IPS-20b (cell line): ENCODE results near the gene PTPRD.
"Not testable (repeated sequence)": the region's sequence is repeated elsewhere in the genome, so short reads cannot be mapped to it uniquely, and the experiment has no call there.

Experiments
- H3K27ac ChIP-seq: one replicate; pipeline ENCODE4 v1.5.1; 2013; ENCODE audit warnings: low read length
- H3K27me3 ChIP-seq: 2 replicates; pipeline ENCODE4 v1.6.1; 2013; ENCODE audit warnings: mild to moderate bottlenecking, low read length, inconsistent platforms; ENCODE audit not compliant: insufficient read depth
- H3K36me3 ChIP-seq: 2 replicates; pipeline ENCODE4 v1.6.1; 2013; ENCODE audit warnings: low read depth, mild to moderate bottlenecking, inconsistent platforms, low read length, moderate library complexity; ENCODE audit not compliant: insufficient read depth
- H3K4me1 ChIP-seq: 2 replicates; pipeline ENCODE4 v1.6.1; 2013; ENCODE audit warnings: mild to moderate bottlenecking, control low read depth, inconsistent platforms, low read length, moderate library complexity; ENCODE audit not compliant: insufficient read depth
- H3K4me3 ChIP-seq: 2 replicates; pipeline ENCODE4 v1.5.1; 2013; ENCODE audit warnings: mild to moderate bottlenecking, low read length, inconsistent platforms
- H3K9ac ChIP-seq: 2 replicates; pipeline ENCODE4 v1.6.1; 2013; ENCODE audit warnings: low read depth, mild to moderate bottlenecking, inconsistent platforms, low read length, moderate library complexity
- H3K9me3 ChIP-seq: 2 replicates; pipeline ENCODE4 v1.6.1; 2013; ENCODE audit warnings: mild to moderate bottlenecking, low read depth, low read length, inconsistent platforms; ENCODE audit not compliant: insufficient read depth

Gene PTPRD

DNA sequence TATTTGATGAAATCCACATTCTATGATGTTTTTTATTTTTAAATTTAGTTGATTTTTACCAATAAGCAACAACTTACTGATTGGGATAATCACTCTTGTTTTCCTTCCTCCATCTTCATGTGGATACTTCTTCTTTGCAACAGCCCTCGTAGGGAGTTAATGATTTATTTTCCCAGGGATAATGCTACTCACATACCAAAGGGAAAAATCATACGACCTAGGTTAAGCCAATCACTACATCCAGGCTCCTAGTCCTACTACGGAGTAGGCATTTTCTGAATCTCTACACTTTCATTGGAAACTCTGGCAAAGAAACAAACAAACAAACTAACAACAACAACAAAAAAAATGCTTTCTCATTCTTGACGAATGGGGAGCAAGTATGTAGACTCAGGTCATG is 663.4 kb downstream of the PTPRD start:
- no peak overlapping the region for H3K9ac ChIP-seq
- no peaks in the 10 kb centered on the region for H3K36me3 ChIP-seq
- H3K9me3 ChIP-seq, result no peaks in the 10 kb centered on the region
- H3K4me3 ChIP-seq, result no peak overlapping the region
- H3K4me1 ChIP-seq, result no peaks in the 10 kb centered on the region
- no peaks in the 10 kb centered on the region for H3K27me3 ChIP-seq
- no peak overlapping the region for H3K27ac ChIP-seq

DNA sequence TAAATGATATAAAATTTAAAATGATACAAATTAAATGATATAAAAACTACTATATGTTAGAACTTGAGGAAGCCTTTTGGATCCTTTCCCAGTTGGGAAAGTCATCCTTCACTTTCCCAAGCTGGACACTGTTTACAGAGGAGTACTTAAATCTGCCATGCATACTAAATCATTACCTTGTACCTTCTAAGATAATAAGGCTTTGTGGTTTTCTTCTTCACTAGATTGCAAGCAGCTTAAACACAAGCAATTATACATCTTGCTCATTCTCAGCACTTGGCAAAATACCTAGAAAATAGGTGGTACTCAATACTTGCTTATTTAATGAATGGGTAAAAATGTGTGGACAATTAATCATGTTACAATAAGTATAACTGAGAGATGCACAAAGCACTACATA is 666.8 kb downstream of the PTPRD start:
- Histone ChIP-seq H3K4me1 (no peaks in the 10 kb centered on the region), H3K27ac (no peak overlapping the region), H3K9me3 (no peaks in the 10 kb centered on the region), H3K27me3 (no peaks in the 10 kb centered on the region), H3K4me3 (no peak overlapping the region), H3K36me3 (no peaks in the 10 kb centered on the region), H3K9ac (no peak overlapping the region)

DNA sequence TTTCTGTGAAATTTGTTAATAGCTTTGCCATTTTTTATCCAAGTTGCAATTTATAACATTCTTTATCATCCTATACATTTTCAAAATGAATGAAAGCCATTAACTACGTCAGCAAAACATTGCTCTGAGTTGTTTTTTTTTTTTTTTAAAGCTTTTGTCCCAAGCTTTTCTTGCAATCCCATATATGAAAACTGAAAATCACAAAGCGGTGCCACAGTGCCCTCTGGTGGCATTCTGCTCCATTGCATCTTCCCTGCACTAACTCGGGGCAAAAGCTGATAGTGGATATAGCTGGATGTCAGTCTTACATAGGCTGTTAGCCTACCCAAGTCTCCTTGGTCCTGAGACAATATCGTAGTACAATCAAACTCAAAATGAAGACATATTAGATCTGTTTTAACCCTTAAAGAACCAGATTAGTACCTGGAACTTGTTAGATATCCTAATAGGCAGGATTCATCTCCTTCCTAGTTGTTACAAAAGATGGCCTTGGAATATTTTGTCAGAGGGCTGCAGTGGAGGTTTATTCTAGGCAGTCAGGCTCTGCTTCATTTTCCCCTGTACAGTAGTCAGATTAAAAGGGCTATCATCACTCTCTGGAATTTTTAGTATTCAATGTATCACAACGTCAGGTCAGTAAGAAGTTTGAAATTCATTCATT is 669.9 kb downstream of the PTPRD start:
- H3K4me3 ChIP-seq, result no peak overlapping the region
- no peak overlapping the region for H3K27ac ChIP-seq
- no peaks in the 10 kb centered on the region for H3K36me3 ChIP-seq
- H3K4me1 ChIP-seq, result no peaks in the 10 kb centered on the region
- no peak overlapping the region for H3K9ac ChIP-seq
- no peaks in the 10 kb centered on the region for H3K9me3 ChIP-seq
- H3K27me3 ChIP-seq, result no peaks in the 10 kb centered on the region

DNA sequence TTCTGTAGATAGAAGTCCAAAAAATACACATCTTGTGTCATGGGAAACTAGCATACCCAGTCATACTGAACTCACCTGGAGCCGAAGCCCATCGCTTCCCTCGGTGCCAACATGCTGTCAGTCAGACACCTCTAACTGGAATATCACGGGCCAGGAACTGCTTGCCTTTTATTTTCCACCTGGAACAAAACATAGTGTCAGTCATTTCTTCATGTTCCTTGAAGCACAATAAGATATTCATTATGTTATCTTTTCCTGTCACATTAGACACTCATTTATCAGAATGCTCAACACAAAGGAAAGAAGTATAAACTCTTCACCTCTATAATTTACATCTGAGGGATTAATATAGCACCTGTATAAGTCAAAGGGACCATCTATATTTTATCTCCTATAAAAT is 674.4 kb downstream of the PTPRD start:
- Histone ChIP-seq H3K4me1 (no peaks in the 10 kb centered on the region), H3K27ac (no peak overlapping the region), H3K9ac (no peak overlapping the region), H3K4me3 (no peak overlapping the region), H3K9me3 (no peaks in the 10 kb centered on the region), H3K36me3 (no peaks in the 10 kb centered on the region), H3K27me3 (no peaks in the 10 kb centered on the region)

DNA sequence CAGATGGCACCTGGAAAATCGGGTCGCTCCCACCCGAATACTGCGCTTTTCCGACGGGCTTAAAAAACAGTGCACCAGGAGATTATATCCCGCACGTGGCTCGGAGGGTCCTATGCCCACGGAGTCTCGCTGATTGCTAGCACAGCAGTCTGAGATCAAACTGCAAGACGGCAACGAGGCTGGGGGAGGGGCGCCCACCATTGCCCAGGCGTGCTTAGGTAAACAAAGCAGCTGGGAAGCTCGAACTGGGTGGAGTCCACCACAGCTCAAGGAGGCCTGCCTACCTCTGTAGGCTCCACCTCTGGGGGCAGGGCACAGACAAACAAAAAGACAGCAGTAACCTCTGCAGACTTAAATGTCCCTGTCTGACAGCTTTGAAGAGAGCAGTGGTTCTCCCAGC is 681.3 kb downstream of the PTPRD start:
- not testable (repeated sequence) for H3K4me1 ChIP-seq, H3K9ac ChIP-seq, H3K27ac ChIP-seq, H3K36me3 ChIP-seq, H3K4me3 ChIP-seq, H3K9me3 ChIP-seq, H3K27me3 ChIP-seq

DNA sequence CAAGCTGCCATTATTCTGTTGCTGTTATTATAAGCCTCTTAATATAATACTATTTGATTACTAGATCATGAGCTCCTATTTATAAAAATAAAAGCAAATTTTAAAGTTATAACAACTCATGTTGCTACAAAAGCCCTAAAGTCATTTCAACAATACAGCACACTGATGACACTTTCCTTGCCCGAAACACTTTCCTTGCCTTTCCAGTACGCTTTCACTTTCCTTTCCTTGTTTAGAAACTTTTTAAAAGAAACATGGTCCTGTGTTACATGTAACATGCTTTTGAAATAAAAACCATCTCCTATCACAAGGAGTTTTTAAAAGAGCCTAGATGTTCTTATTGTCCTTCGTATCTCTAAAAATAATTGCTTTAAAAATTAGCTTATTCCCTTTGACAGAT is 688.4 kb downstream of the PTPRD start:
- H3K27me3 ChIP-seq, result no peaks in the 10 kb centered on the region
- H3K4me1 ChIP-seq, result peaks cover 8% of the 10 kb centered on the region; the same call in 1 of the 2 replicates
- no peak overlapping the region for H3K9ac ChIP-seq
- H3K9me3 ChIP-seq, result no peaks in the 10 kb centered on the region
- no peak overlapping the region for H3K4me3 ChIP-seq
- no peak overlapping the region for H3K27ac ChIP-seq
- H3K36me3 ChIP-seq, result no peaks in the 10 kb centered on the region

DNA sequence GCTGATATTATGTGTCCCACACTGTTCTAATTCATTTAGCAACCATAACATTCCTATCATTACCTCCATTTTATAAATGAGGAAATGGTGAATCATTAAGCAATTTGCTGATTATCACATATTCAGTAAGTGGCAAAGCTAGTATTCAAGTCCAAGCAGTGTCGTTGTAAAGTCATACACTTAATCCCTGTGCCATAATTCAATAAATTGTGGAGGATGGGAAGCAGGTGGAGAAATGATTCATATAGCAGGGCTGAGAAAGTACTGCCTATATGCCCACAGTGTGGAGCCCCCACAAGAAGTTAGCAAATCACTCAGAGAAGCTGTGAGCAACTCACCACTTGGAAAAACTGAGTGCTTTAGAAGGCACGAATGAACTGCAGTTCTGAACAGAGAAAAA is 691.0 kb downstream of the PTPRD start:
- no peak overlapping the region for H3K9ac ChIP-seq
- H3K27me3 ChIP-seq, result no peaks in the 10 kb centered on the region
- peaks cover 11% of the 10 kb centered on the region; the same call in 1 of the 2 replicates for H3K4me1 ChIP-seq
- no peaks in the 10 kb centered on the region for H3K36me3 ChIP-seq
- no peaks in the 10 kb centered on the region for H3K9me3 ChIP-seq
- no peak overlapping the region for H3K27ac ChIP-seq
- no peak overlapping the region for H3K4me3 ChIP-seq

DNA sequence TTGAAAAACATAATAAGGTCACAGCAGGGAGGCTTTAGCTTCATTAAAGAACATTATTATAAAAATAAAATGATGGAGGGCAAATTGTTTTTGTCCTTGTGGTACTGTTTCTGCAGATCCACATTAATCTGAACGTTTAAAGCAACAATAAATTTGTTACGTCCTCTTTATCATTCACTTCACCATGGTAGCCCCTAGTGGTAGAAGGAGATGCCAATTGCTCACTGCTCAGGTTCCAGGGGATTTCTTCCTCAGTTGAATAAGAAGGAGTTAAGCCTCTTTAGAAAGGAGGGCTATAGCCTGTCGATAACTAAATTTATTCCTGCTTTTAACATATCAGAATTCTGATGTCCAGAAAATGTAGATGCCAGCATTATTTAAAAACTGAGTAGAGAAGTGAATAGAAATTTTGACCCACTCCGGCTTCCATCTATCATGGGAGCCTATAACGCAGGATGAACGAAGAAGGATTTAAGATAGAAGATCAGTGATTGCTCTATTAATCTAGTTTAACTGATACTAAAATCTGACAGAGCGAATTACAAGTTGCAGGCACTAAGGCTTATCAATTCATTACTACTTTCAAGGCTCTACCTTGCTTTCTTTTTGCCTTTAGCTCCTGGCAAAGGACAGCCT is 692.3 kb downstream of the PTPRD start:
- peaks cover 11% of the 10 kb centered on the region; the same call in 1 of the 2 replicates for H3K4me1 ChIP-seq
- H3K36me3 ChIP-seq, result no peaks in the 10 kb centered on the region
- peaks cover 3% of the 10 kb centered on the region for H3K9me3 ChIP-seq
- H3K27ac ChIP-seq, result no peak overlapping the region
- H3K9ac ChIP-seq, result no peak overlapping the region
- no peak overlapping the region for H3K4me3 ChIP-seq
- no peaks in the 10 kb centered on the region for H3K27me3 ChIP-seq

DNA sequence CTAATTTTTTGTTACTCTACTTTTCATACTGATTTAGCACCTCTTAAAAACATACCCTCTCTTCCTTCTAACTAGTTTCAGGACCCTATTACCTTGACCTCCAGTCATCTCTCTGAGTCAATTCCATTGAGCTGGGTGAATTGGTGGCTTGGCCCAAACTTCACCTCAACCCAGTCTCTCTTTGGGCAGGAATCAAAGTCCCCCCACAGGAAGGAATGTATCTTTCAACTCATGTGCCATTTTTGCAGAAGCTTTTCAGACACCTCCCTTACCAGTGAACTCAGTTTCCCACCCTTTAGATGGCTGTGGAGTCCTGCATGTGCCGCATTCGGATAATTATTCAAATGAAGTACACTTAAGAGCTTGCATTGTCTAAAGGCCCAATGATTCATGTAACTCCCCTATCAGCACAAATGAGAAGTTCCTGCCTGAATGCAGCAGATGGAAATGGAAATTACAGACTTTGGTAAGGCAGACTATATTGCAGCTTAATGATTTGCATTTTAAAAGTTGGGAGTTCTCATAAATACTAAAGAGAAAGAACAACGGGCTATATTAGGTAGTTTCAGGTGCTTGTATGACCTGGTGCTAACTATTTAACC is 693.5 kb downstream of the PTPRD start:
- Histone ChIP-seq H3K27ac (no peak overlapping the region), H3K9me3 (peaks cover 3% of the 10 kb centered on the region), H3K27me3 (no peaks in the 10 kb centered on the region), H3K4me3 (no peak overlapping the region), H3K36me3 (no peaks in the 10 kb centered on the region), H3K9ac (no peak overlapping the region), H3K4me1 (peaks cover 11% of the 10 kb centered on the region; the same call in 1 of the 2 replicates)

DNA sequence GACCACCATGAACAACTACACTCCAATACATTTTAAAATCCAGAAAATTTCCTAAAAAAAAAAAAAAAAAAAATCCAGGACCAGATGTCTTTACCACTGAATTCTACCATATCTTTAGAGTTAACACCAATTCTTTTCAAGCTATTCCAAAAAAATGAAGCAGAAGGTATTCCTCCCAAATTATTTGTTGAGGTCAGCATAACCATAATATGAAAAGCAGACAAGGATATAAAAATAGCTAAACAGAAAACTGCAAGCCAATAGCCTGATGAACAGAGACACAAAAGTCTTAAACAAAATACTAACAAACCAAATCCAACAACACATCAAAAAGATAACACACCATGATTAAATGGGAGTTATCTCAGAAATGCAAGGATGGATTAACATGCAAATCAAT is 695.4 kb downstream of the PTPRD start:
- Histone ChIP-seq H3K4me1 (peaks cover 11% of the 10 kb centered on the region; the same call in 1 of the 2 replicates), H3K27me3 (no peaks in the 10 kb centered on the region), H3K4me3 (no peak overlapping the region), H3K9me3 (peaks cover 3% of the 10 kb centered on the region), H3K36me3 (no peaks in the 10 kb centered on the region), H3K27ac (no peak overlapping the region), H3K9ac (no peak overlapping the region)

DNA sequence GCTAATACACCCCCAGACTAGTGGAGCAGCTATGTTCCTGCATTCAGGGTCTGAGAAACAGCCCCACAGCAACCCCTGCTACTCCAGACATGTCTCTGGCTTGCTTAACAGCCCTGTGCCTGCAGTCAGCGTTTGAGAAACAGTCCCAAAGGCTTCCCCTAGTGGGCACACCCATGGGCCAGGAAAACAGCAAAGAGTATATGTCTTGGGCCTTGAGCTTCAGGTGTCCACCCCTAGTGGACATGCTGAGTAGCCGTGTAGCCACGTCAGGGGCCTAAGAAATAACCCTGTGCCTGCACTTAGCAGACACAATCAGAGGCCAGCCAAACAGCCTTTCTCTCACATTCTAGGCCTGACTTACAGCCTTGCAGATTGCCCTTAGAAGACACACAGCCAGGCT is 698.6 kb downstream of the PTPRD start:
- H3K4me1 ChIP-seq, result peaks cover under 1% of the 10 kb centered on the region; the same call in 1 of the 2 replicates
- H3K9me3 ChIP-seq, result peaks cover 3% of the 10 kb centered on the region
- no peak overlapping the region for H3K4me3 ChIP-seq
- no peak overlapping the region for H3K27ac ChIP-seq
- H3K36me3 ChIP-seq, result no peaks in the 10 kb centered on the region
- H3K27me3 ChIP-seq, result no peaks in the 10 kb centered on the region
- H3K9ac ChIP-seq, result no peak overlapping the region

DNA sequence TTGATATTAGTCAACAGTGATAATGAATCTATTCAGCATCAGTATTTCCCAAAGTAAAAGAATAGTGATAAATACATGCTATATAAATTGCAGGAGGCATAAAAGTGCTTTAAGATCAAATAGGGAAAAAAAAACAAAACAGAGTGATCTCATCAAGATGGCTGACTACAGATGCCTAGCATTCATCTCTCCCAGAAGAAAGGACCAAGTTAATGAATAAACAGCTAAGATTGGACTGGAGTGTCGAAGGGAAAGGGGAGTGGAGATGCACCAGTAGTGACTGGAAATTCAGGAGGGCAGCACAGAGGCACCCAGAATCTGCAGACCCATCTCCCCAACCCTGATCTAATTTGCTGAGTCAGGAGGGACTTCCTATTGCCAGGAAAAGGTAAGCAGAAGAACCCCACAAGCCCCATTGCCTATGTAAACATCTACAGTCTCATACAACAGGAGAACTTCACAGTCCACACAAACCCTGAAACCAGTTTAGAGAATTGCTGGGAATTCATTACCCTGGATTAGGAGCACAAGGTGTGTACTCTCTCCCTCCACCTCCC is 699.4 kb downstream of the PTPRD start:
- Histone ChIP-seq H3K27ac (no peak overlapping the region), H3K4me3 (no peak overlapping the region)

More for the DNA sequence above, 699.4 kb downstream of the PTPRD start:
- H3K9me3 ChIP-seq, result peaks cover 3% of the 10 kb centered on the region
- no peaks in the 10 kb centered on the region for H3K27me3 ChIP-seq
- H3K4me1 ChIP-seq, result no peaks in the 10 kb centered on the region
- no peak overlapping the region for H3K9ac ChIP-seq
- H3K36me3 ChIP-seq, result no peaks in the 10 kb centered on the region
